Measurements from ENCODE around the gene MDP1. TPM values are rescaled to one million over a fixed set of nuclear protein-coding genes. Genes with fewer than 3 reads are reported as not detected.

MDP1 gene
- polyA plus RNA-seq, 1 donor (not counting 4 experiments of a cell fraction or from before 2014, with no cell fraction given), result 7.3 TPM

DNA sequence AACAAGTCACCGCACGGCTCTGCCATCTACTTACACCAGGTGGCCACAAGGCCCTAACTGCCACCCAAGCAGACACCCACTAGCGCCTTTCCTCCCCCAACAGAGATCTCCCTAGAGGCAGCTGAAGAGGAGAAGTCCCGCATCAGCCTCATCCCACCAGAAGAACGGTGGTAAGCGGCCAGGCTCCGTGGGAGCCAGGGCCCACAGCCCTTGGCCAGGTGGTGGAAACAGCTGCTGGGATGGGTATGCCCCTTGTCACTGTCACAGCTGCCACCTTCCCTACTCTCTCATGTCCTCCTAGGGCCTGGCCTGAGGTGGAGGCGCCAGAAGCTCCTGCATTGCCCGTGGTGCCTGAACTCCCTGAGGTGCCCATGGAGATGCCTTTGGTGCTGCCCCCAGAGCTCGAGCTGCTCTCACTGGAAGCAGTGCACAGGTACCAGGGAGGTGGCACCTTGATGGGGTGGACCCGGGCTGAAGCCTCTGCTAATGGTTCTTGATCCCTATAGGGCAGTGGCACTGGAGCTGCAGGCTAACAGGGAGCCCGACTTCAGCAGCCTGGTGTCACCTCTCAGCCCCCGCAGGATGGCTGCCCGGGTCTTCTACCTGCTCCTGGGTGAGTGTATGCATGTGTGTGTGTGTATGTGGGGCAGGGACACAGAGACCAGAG, 36.4 kb downstream of the MDP1 start:
- peaks cover 8% of the 10 kb centered on the region for H4K20me1 ChIP-seq (ENCODE audit: control insufficient read depth, extremely low read depth, insufficient read depth, low read length)
- H3K9ac ChIP-seq (ENCODE audit: control insufficient read depth, extremely low read depth, insufficient read depth, low read length), result no peak overlapping the region
- H3K4me2 ChIP-seq (ENCODE audit: control insufficient read depth, extremely low read depth, insufficient read depth, low read depth, low read length), result no peak overlapping the region
- FAIRE-seq (no peak), DNase-seq (ENCODE audit: low read depth, low spot score) (no peak)
- no peak overlapping the region for H3K4me3 ChIP-seq (ENCODE audit: control insufficient read depth in 2 of 3, extremely low read depth in 1 of 3, insufficient read depth in 2 of 3, low read depth in 1 of 3, low read length in 3 of 3)
- no peak overlapping the region for H3K27ac ChIP-seq (ENCODE audit: control insufficient read depth, insufficient read depth, low read length)
- TF ChIP-seq EZH2 (IDR thresholded peaks at IDR 0.05; ENCODE audit: low read length), result no peak
- TF ChIP-seq, protein P1, sequence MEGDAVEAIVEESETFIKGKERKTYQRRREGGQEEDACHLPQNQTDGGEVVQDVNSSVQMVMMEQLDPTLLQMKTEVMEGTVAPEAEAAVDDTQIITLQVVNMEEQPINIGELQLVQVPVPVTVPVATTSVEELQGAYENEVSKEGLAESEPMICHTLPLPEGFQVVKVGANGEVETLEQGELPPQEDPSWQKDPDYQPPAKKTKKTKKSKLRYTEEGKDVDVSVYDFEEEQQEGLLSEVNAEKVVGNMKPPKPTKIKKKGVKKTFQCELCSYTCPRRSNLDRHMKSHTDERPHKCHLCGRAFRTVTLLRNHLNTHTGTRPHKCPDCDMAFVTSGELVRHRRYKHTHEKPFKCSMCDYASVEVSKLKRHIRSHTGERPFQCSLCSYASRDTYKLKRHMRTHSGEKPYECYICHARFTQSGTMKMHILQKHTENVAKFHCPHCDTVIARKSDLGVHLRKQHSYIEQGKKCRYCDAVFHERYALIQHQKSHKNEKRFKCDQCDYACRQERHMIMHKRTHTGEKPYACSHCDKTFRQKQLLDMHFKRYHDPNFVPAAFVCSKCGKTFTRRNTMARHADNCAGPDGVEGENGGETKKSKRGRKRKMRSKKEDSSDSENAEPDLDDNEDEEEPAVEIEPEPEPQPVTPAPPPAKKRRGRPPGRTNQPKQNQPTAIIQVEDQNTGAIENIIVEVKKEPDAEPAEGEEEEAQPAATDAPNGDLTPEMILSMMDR (optimal IDR thresholded peaks at IDR 0.05 in 1 of 3, IDR thresholded peaks at IDR 0.05 in 1 of 3, conservative IDR thresholded peaks at IDR 0.05 in 1 of 3; ENCODE audit: extremely low read depth in 1 of 3, insufficient read depth in 2 of 3, low read length in 3 of 3), result no peak
- no peaks in the 10 kb centered on the region for H3K4me1 ChIP-seq (ENCODE audit: control insufficient read depth, extremely low read depth, insufficient read depth, low read length)
- peaks cover 40 to 53% of the 10 kb centered on the region in 2 experiments for H3K36me3 ChIP-seq (ENCODE audit: control insufficient read depth in 2 of 2, extremely low read depth in 1 of 2, insufficient read depth in 2 of 2, low read length in 2 of 2)
- no peaks in the 10 kb centered on the region for H3K9me3 ChIP-seq (ENCODE audit: control insufficient read depth, low read depth, low read length)
- H3K9me1 ChIP-seq (ENCODE audit: control insufficient read depth, extremely low read depth, insufficient read depth, low read length), result no peaks in the 10 kb centered on the region
- dilution Hi-C loops (cut with MboI; ENCODE audit: extremely low pct_ligation_motif_present, low sequenced_read_pairs), result no loop called here
- H3K27me3 ChIP-seq (ENCODE audit: control insufficient read depth, extremely low read depth, insufficient read depth, low read length), result no peaks in the 10 kb centered on the region
- H3K79me2 ChIP-seq (ENCODE audit: control insufficient read depth, insufficient read depth, low read length), result no peaks in the 10 kb centered on the region
- H2AFZ ChIP-seq (ENCODE audit: control insufficient read depth, low read length), result no peak overlapping the region

DNA sequence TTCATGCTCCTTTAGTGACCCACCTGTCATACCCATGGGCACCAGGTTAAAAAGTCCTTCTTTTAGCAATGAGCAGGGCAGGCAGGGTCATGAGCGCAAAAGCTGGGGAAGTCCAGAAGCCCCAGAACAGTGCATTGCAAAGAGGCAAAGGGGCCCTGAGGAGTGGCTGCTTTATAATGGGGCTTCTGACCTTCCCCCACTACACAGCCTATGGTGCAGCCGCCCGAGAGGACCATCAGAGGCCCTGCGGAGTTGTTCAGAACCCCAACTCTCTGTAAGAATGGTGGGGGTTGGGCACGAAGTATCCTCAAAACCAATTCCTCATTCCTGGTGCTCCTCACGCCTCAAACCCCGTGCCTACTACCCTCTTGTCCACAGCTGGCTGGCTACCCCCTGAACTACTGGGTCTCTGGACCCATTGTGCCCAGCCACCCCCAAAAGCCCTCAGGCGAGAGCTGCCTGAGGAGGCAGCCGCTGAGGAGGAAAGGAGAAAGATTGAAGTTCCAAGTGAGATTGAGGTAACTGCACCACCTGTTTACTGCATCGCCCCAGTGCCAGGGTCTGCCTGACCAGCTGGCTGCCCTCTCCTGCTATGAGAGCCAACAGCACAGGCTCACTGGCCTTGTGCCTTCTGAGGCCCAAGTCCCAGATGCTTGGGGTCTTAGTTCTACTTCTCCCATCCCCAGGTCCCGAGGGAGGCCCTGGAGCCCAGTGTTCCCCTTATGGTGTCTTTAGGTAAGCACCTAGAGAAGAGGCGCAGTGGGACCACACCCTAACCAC, 37.3 kb downstream of the MDP1 start:
- no peak for TF ChIP-seq EZH2 (IDR thresholded peaks at IDR 0.05; ENCODE audit: low read length)
- TF ChIP-seq, protein P1 (optimal IDR thresholded peaks at IDR 0.05 in 1 of 3, IDR thresholded peaks at IDR 0.05 in 1 of 3, conservative IDR thresholded peaks at IDR 0.05 in 1 of 3; ENCODE audit: extremely low read depth in 1 of 3, insufficient read depth in 2 of 3, low read length in 3 of 3), result no peak
- Histone ChIP-seq H3K9me1 (ENCODE audit: control insufficient read depth, extremely low read depth, insufficient read depth, low read length) (no peaks in the 10 kb centered on the region), H3K27ac (ENCODE audit: control insufficient read depth, insufficient read depth, low read length) (no peak overlapping the region), H3K4me2 (ENCODE audit: control insufficient read depth, extremely low read depth, insufficient read depth, low read depth, low read length) (no peak overlapping the region), H3K36me3 (ENCODE audit: control insufficient read depth in 2 of 2, extremely low read depth in 1 of 2, insufficient read depth in 2 of 2, low read length in 2 of 2) (peaks cover 39 to 50% of the 10 kb centered on the region in 2 experiments), H3K79me2 (ENCODE audit: control insufficient read depth, insufficient read depth, low read length) (no peaks in the 10 kb centered on the region), H3K27me3 (ENCODE audit: control insufficient read depth, extremely low read depth, insufficient read depth, low read length) (no peaks in the 10 kb centered on the region), H3K4me3 (ENCODE audit: control insufficient read depth in 2 of 3, extremely low read depth in 1 of 3, insufficient read depth in 2 of 3, low read depth in 1 of 3, low read length in 3 of 3) (no peak overlapping the region), H3K9me3 (ENCODE audit: control insufficient read depth, low read depth, low read length) (no peaks in the 10 kb centered on the region), H3K4me1 (ENCODE audit: control insufficient read depth, extremely low read depth, insufficient read depth, low read length) (no peaks in the 10 kb centered on the region), H4K20me1 (ENCODE audit: control insufficient read depth, extremely low read depth, insufficient read depth, low read length) (peaks cover 8% of the 10 kb centered on the region), H2AFZ (ENCODE audit: control insufficient read depth, low read length) (no peak overlapping the region), H3K9ac (ENCODE audit: control insufficient read depth, extremely low read depth, insufficient read depth, low read length) (no peak overlapping the region)
- no peak for DNase-seq (ENCODE audit: low read depth, low spot score)
- dilution Hi-C loops (cut with MboI; ENCODE audit: extremely low pct_ligation_motif_present, low sequenced_read_pairs), result no loop called here
- FAIRE-seq, result no peak
